ENCODE measurements around the gene BCL3.

GRCh38 chr19:44785993-44786392, 37.5 kb downstream of the BCL3 start:
- TF ChIP-seq, protein P1, sequence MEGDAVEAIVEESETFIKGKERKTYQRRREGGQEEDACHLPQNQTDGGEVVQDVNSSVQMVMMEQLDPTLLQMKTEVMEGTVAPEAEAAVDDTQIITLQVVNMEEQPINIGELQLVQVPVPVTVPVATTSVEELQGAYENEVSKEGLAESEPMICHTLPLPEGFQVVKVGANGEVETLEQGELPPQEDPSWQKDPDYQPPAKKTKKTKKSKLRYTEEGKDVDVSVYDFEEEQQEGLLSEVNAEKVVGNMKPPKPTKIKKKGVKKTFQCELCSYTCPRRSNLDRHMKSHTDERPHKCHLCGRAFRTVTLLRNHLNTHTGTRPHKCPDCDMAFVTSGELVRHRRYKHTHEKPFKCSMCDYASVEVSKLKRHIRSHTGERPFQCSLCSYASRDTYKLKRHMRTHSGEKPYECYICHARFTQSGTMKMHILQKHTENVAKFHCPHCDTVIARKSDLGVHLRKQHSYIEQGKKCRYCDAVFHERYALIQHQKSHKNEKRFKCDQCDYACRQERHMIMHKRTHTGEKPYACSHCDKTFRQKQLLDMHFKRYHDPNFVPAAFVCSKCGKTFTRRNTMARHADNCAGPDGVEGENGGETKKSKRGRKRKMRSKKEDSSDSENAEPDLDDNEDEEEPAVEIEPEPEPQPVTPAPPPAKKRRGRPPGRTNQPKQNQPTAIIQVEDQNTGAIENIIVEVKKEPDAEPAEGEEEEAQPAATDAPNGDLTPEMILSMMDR (IDR thresholded peaks at IDR 0.05), result no peak
- TF ChIP-seq POLR2A (IDR thresholded peaks at IDR 0.05), result no peak
